Epithelial cell of proximal tubule (primary cell): ENCODE data around the gene CCDC87. TPM values are rescaled to one million over a fixed set of nuclear protein-coding genes. Genes with fewer than 3 reads are reported as not detected.
A peak's percentile ranks its signal among the peaks of the same experiment; 100 is the strongest.

Experiments used
- DNase-seq: peaks from one replicate; pipeline ENCODE4 v3.0.0-alpha.2; 2011; ENCODE audit warnings: low read depth
- H3K4me3 ChIP-seq: 2 replicates; pipeline ENCODE4 v1.5.1; 2011; ENCODE audit warnings: low read depth, mild to moderate bottlenecking, low read length
- total RNA-seq: library from RNA; depleted of rRNA; stranded (reverse); fragments of >200 nt; gene quantifications from 2 replicates; pipeline ENCODE4 v1.2.3, GENCODE V29; 2015
- TF ChIP-seq, protein P1 (sequence below): conservative IDR thresholded peaks from 2 replicates; pipeline ENCODE4 v1.5.1; 2012; ENCODE audit warnings: low read depth, mild to moderate bottlenecking, low read length

Gene CCDC87
- total RNA-seq, 1 donor from 2014 or later: 0.52 TPM

DNA sequence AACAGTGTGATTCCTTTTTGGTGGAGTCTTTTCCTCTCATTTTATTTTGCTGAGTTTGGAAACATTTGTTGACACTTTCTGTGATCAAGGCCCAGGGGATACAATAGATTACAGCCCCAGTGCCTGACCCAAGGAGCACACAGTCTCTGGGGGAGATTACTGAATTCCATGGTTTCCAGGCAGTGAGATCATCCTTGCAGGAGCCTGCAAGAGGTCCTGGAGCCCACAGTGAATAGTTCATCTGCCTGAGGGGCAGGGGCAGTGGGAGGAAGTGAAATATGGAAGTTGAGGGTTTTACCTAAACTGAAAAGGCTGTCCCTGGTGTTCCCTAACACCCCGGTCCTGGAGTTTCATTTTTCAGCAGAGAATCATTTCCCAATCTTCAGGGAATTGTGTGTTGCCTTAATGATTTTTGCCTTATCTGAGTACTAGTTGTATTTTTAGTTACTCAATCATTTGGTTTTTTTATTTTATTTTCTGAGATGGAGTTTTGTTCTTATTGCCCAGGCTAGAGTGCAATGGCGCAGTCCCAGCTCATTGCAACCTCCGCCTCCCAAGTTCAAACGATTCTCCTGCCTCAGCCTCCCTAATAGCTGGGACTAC is 7.9 kb upstream of the CCDC87 start:
- TF ChIP-seq, protein P1, sequence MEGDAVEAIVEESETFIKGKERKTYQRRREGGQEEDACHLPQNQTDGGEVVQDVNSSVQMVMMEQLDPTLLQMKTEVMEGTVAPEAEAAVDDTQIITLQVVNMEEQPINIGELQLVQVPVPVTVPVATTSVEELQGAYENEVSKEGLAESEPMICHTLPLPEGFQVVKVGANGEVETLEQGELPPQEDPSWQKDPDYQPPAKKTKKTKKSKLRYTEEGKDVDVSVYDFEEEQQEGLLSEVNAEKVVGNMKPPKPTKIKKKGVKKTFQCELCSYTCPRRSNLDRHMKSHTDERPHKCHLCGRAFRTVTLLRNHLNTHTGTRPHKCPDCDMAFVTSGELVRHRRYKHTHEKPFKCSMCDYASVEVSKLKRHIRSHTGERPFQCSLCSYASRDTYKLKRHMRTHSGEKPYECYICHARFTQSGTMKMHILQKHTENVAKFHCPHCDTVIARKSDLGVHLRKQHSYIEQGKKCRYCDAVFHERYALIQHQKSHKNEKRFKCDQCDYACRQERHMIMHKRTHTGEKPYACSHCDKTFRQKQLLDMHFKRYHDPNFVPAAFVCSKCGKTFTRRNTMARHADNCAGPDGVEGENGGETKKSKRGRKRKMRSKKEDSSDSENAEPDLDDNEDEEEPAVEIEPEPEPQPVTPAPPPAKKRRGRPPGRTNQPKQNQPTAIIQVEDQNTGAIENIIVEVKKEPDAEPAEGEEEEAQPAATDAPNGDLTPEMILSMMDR: no peak
- H3K4me3 ChIP-seq: no peak overlapping the region
- no peak for DNase-seq

DNA sequence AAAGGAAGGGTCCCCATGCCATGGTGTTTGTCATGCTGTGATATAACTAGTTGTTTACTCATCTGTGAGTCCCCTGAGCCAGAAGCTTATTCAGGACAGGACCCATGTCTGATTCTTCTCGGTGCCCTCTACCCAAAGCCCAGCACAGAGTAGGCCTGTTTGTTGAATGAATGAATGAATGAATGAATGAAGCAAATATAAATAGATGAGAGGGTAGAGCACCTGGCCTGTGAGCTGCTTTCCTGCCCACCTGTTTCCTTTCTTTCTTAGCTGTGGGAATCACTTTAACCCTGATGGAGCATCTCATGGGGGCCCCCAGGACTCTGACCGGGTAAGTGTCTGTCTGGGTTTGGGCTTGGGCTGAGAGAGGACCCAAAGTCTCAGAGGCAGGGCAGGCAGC is 7.4 kb upstream of the CCDC87 start:
- no peak for DNase-seq
- H3K4me3 ChIP-seq: no peak overlapping the region
- TF ChIP-seq, protein P1: no peak

DNA sequence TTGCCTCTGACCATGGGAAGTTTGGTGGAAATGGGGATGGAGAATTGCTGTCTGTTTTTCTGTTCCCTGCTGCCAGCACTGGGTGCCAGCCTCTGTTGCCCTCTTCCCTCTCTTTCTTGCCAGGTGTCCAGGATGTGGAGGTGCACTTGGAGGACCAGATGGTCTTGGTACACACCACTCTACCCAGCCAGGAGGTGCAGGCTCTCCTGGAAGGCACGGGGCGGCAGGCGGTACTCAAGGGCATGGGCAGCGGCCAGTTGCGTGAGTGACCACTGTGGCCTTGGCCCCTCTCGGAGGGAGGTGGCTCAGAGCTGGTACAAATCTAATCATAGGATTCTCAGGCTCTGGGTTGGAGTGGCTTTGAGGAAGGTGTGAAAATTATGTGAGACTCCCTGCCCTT is 6.1 kb upstream of the CCDC87 start:
- DNase-seq: no peak
- TF ChIP-seq, protein P1: no peak
- no peak overlapping the region for H3K4me3 ChIP-seq

DNA sequence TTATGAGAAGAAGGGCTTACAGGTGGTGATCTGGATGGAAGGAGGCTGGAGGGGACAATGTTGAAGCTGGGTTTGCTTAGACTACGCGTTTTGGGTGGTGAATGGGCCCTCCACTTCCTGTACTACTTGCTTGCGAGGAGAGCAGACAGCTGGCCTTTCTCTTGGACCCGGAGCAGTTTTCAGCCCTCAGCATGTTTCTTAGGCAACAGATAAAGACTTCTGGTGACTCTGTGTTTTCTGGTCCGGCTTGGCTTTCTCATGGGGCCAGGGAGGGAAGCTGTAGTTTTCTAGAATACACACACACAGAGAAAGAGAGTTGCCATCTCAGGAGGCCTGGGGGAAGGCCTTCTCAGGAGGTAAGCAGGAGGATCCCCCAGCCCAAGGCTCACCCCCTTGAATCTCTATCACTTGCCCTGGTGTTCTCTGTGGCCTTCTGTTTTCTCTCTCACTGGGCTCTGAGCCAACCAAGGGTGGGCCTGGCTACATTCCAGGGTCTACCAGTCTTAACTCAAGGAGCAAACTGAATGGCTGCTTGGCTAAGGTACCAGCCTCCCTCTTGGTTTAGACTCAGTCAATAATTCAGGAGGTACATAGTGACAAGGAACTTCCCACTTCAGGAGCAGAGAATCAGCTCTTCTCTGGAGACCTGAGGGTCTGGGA is 2.5 kb upstream of the CCDC87 start:
- no peak overlapping the region for H3K4me3 ChIP-seq
- DNase-seq: no peak
- TF ChIP-seq, protein P1: no peak

DNA sequence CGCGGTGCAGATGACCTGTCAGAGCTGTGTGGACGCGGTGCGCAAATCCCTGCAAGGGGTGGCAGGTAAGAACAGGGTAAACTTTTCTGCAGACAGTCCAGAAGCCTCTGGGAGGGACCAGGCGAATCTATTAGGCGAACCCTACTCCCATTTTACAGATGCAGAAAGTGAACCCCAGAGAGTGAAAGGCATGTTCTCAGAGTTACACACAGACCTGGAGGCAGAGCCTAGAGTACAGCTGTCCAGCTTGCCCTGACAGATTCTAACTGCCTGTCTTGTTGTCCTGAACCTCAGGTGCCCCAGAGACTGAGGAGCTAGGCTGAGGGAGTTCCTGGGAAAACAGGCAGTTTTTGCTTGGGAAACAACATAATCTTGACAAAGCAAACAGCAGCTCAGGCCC is 787 bp upstream of the CCDC87 start:
- TF ChIP-seq, protein P1: no peak
- no peak for DNase-seq
- peak overlapping the region; percentile 90 for H3K4me3 ChIP-seq

DNA sequence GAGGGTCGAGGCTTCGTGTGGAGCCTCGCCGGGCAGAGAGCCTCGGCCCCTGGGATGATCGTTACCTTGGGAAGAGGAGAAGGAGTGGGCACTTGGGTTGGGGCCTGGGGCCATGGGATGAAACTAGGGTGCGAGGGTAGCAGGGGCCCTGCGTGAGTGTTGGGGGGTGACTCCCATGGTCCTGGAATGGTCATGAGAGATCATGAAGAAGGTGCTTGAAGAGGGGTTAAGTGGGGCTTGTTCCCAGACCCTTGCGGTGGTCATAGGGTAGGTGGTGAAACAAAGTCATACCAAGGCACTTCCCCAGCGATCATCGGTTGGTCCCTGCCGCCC is 406 bp upstream of the CCDC87 start:
- TF ChIP-seq, protein P1: no peak

DNA sequence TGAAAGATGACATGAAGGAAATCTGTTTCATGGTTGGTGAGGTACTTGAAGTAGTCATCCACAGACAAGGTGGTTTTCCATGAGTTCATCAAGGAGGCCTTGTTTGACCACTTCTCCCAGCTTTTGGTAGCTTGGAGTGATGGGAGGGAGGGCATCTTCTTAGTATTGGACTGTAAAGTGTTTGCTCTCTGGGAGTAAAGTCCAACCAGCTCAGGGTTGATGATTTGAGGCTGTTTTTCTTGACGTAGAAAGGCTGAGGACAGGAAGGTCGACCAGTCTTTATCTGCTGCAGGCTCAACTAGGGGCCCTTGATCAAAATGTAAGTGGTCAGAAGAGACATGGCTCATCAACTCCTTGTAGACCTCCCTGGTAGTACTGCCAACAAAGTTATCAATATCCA is 1.7 kb downstream of the CCDC87 start:
- TF ChIP-seq, protein P1: no peak
- H3K4me3 ChIP-seq: no peak overlapping the region
- DNase-seq: no peak

More for the DNA sequence above, 406 bp upstream of the CCDC87 start:
- H3K4me3 ChIP-seq: peak overlapping the region; percentile 90
- DNase-seq: no peak
